MM.1S (cell line): ENCODE data around the gene CD44.

ENCODE experiments used
- CTCF ChIP-seq: fragments of 300-600 bp; sonication (generic); IDR thresholded peaks from 2 replicates; pipeline ENCODE4 v1.5.1; 2016; ENCODE audit warnings: antibody characterized with exemption, low read length, mixed read lengths
- EZH2 ChIP-seq: fragments of 300-600 bp; sonication (generic); optimal IDR thresholded peaks from 2 replicates; pipeline ENCODE3; 2017; ENCODE audit warnings: low read depth, mild to moderate bottlenecking, antibody characterized with exemption, low read length, mixed read lengths
- EZH2phosphoT487 ChIP-seq: fragments of 300-600 bp; sonication (generic); IDR thresholded peaks from 2 replicates; pipeline ENCODE4 v1.6.1; 2018; ENCODE audit warnings: antibody characterized with exemption, low read length

DNA sequence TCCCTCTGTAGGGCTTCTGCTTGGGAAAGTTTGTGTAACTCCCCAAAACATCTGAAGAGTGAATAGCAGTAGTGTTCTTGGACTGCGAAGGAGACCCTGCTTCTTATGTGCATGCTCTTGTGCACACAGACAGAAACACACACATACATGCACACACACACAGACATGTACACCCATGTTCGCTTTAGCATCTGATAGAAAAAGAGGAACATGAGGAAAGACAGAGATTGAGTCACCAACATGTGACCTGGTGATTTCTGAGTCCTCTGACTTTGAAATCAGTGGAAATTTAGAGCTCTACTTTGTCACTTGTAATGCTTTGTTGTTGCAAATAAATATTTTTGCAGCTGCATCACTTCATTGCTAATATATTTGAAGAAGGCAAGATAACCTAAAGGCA lies 23.8 kb downstream of the CD44 start:
- TF ChIP-seq CTCF (no peak), EZH2 (no peak), EZH2phosphoT487 (no peak)
